ENCODE measurements around the gene SLC24A3.

DNA sequence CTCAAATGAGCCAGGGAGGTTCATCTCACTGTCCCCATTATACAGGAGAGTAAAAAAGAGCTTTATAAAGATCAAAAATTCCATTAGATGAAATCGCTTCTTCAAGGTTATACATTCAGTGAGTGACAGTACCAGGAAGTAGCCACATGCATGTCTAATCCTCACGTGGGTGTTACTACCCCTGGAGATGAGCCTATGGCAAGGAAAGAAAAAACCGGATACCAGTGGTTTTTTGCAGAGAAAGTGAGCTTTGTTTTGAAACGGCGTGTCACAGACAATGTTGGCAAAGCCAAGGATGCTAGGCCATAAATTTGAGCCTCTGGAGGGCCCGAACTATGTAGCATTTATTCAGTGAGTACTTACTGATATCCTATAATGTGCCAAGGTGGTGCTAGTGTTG is 330.7 kb downstream of the SLC24A3 start:
- TF ChIP-seq POLR2AphosphoS5 (IDR thresholded peaks at IDR 0.05) (no peak), EP300 (IDR thresholded peaks at IDR 0.05) (no peak)
- TF ChIP-seq, protein P1, sequence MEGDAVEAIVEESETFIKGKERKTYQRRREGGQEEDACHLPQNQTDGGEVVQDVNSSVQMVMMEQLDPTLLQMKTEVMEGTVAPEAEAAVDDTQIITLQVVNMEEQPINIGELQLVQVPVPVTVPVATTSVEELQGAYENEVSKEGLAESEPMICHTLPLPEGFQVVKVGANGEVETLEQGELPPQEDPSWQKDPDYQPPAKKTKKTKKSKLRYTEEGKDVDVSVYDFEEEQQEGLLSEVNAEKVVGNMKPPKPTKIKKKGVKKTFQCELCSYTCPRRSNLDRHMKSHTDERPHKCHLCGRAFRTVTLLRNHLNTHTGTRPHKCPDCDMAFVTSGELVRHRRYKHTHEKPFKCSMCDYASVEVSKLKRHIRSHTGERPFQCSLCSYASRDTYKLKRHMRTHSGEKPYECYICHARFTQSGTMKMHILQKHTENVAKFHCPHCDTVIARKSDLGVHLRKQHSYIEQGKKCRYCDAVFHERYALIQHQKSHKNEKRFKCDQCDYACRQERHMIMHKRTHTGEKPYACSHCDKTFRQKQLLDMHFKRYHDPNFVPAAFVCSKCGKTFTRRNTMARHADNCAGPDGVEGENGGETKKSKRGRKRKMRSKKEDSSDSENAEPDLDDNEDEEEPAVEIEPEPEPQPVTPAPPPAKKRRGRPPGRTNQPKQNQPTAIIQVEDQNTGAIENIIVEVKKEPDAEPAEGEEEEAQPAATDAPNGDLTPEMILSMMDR (IDR thresholded peaks at IDR 0.05), result no peak

All from upper lobe of left lung (tissue), 4 donors.